ENCODE results near the gene SLC4A3. TPM values are rescaled to one million over a fixed set of nuclear protein-coding genes. Genes with fewer than 3 reads are reported as not detected.
A peak's percentile ranks its signal among the peaks of the same experiment; 100 is the strongest.

The SLC4A3 gene
- total and polyA plus RNA-seq, 12 donors: 197 to 671 (median 370) TPM

GRCh38 chr2:219621935-219622334, 5.5 kb upstream of the SLC4A3 start:
- no peaks in the 10 kb centered on the region for H3K36me3 ChIP-seq
- ATAC-seq (no peak), DNase-seq (no peak)
- intact Hi-C loops (cut with DNase I): loop anchor here in 2 of 10 donors (5.0 kb wide), 2 partner anchors 50 to 220 kb away; partner anchors contain the start of genes INHA (in 1 of the 2) and OBSL1 (in 1 of the 2)
- no peak for TF ChIP-seq CTCF (IDR thresholded peaks at IDR 0.05)
- no peak overlapping the region for H3K4me3 ChIP-seq
- peaks cover 0 to 15% (median 0%) of the 10 kb centered on the region in 7 donors for H3K27me3 ChIP-seq
- H3K9me3 ChIP-seq: no peaks in the 10 kb centered on the region
- peaks cover 7 to 69% (median 35%) of the 10 kb centered on the region in 9 donors for H3K4me1 ChIP-seq
- H3K27ac ChIP-seq: peak overlapping the region in 5 of 10 donors; percentile 28 to 64 (median 48)
- WGBS, 2 donors: 67 to 78% methylated on average over 4 of the region's 4 CpGs

GRCh38 chr2:219622472-219622871, 5.0 kb upstream of the SLC4A3 start:
- Histone ChIP-seq H3K27me3 (peaks cover 0 to 18% (median 0%) of the 10 kb centered on the region in 7 donors), H3K4me3 (no peak overlapping the region), H3K4me1 (peaks cover 5 to 64% (median 31%) of the 10 kb centered on the region in 9 donors), H3K27ac (peak overlapping the region in 5 of 10 donors; percentile 39 to 64 (median 48)), H3K9me3 (no peaks in the 10 kb centered on the region), H3K36me3 (no peaks in the 10 kb centered on the region)
- DNase-seq: no peak
- intact Hi-C loops (cut with DNase I): loop anchor here in 2 of 10 donors (5.0 kb wide), 2 partner anchors 50 to 220 kb away; partner anchors contain the start of genes INHA (in 1 of the 2) and OBSL1 (in 1 of the 2)
- 88 to 94% methylated on average over 2 of the region's 2 CpGs for WGBS, 2 donors
- TF ChIP-seq CTCF (IDR thresholded peaks at IDR 0.05): no peak
- peak in 4 of 8 donors; percentile 31 to 60 (median 53) for ATAC-seq

- H3K36me3 ChIP-seq: no peaks in the 10 kb centered on the region
- H3K9me3 ChIP-seq: no peaks in the 10 kb centered on the region
- ATAC-seq: peak; percentile 19 to 72 (median 50)
- peak in 1 of 2 donors; percentile 51 for DNase-seq
- H3K4me3 ChIP-seq: no peak overlapping the region
- no peak for TF ChIP-seq CTCF (IDR thresholded peaks at IDR 0.05)
- intact Hi-C loops (cut with DNase I): loop anchor here in 2 of 10 donors (5.0 kb wide), 2 partner anchors 52 to 222 kb away; partner anchors contain the start of genes INHA (in 1 of the 2) and OBSL1 (in 1 of the 2)
- peaks cover 5 to 66% (median 18%) of the 10 kb centered on the region in 9 donors for H3K4me1 ChIP-seq
- WGBS, 2 donors: 48 to 64% methylated on average over 6 of the region's 6 CpGs
- H3K27me3 ChIP-seq: peaks cover 0 to 38% (median 9%) of the 10 kb centered on the region in 7 donors
- peak overlapping the region in 9 of 10 donors; percentile 29 to 99 (median 94) for H3K27ac ChIP-seq
Observed at GRCh38 chr2:219624565-219624964, 2.9 kb upstream of the SLC4A3 start.

GRCh38 chr2:219625179-219625578, 2.3 kb upstream of the SLC4A3 start:
- intact Hi-C loops (cut with DNase I): loop anchor here in 3 of 10 donors (5.0 kb wide), 3 partner anchors 53 to 83 kb away; partner anchors contain the start of genes CHPF (in 2 of the 3), TMEM198 (in 2 of the 3), INHA (in 1 of the 3) and OBSL1 (in 1 of the 3)
- Histone ChIP-seq H3K4me1 (peaks cover 5 to 71% (median 22%) of the 10 kb centered on the region in 9 donors), H3K36me3 (no peaks in the 10 kb centered on the region), H3K27ac (peak overlapping the region in 9 of 10 donors; percentile 29 to 99 (median 94)), H3K27me3 (peaks cover 0 to 38% (median 9%) of the 10 kb centered on the region in 7 donors), H3K4me3 (no peak overlapping the region), H3K9me3 (no peaks in the 10 kb centered on the region)
- no peak for ATAC-seq
- TF ChIP-seq CTCF (IDR thresholded peaks at IDR 0.05): no peak
- DNase-seq: no peak
- WGBS, 2 donors: 83 to 84% methylated on average over 5 of the region's 5 CpGs
